Kidney (tissue), 14 donors: ENCODE data around the gene PARVB. TPM values are rescaled to one million over a fixed set of nuclear protein-coding genes. Genes with fewer than 3 reads are reported as not detected.

Source experiments
- DNase-seq, 5 donors: peaks; one replicate each; pipeline ENCODE4 v3.0.0-alpha.2; 2013 to 2020
- FAIRE-seq: peaks from 2 replicates; lab custom pipeline; 2012; peaks lifted over from hg19 to GRCh38; lab: Jason Lieb, UNC
- H3K27ac ChIP-seq, 2 donors: one replicate each; pipeline ENCODE4 v1.7.0; 2013; ENCODE audit warnings: low read depth in 2 of 2, low read length in 2 of 2, inconsistent platforms in 1 of 2
- H3K27me3 ChIP-seq: one replicate; pipeline ENCODE4 v1.7.1; 2013; ENCODE audit warnings: low read length, inconsistent platforms; ENCODE audit not compliant: control insufficient read depth, insufficient read depth
- H3K36me3 ChIP-seq, 3 donors: one replicate each; pipeline versions ENCODE4 v1.7.0 to v1.7.1; 2013; ENCODE audit warnings: low read length in 3 of 3, control low read depth in 1 of 3, inconsistent platforms in 1 of 3; ENCODE audit not compliant: insufficient read depth in 3 of 3, control insufficient read depth in 2 of 3
- H3K4me1 ChIP-seq, 3 donors: one replicate each; pipeline versions ENCODE4 v1.7.0 to v1.7.1; 2013; ENCODE audit warnings: low read length in 3 of 3, inconsistent platforms in 1 of 3, low read depth in 1 of 3; ENCODE audit not compliant: control insufficient read depth in 2 of 3, insufficient read depth in 2 of 3
- H3K4me3 ChIP-seq, 3 donors: one replicate each; pipeline versions ENCODE4 v1.7.0 to v1.8.1; 2013; ENCODE audit warnings: low read length in 3 of 3, control low read depth in 1 of 3, inconsistent platforms in 1 of 3
- H3K9ac ChIP-seq, 3 donors: one replicate each; pipeline versions ENCODE4 v1.7.0 to v1.7.1; 2013; ENCODE audit warnings: low read length in 3 of 3, control low read depth in 1 of 3, inconsistent platforms in 1 of 3
- H3K9me3 ChIP-seq, 3 donors: one replicate each; pipeline versions ENCODE4 v1.7.0 to v1.7.1; 2013; ENCODE audit warnings: low read length in 3 of 3, control low read depth in 1 of 3, inconsistent platforms in 1 of 3; ENCODE audit not compliant: control insufficient read depth in 2 of 3, insufficient read depth in 1 of 3
- intact Hi-C: fragments of 100-400 bp; cut with DNase I; formaldehyde crosslinking; loops from one replicate; pipeline ENCODE4 v1.11.1; 2022
- polyA plus RNA-seq: library from polyadenylated mRNA; stranded (reverse); fragments of 350-450 nt; fragmentation: Illumina TruSeq; extraction: RNeasy Lipid Tissue Mini Kit (QIAGEN cat#74804); gene quantifications from one replicate; pipeline ENCODE4 v1.2.3, GENCODE V29; 2014; ENCODE audit warnings: low read depth, low replicate concordance; ENCODE audit not compliant: insufficient read depth
- total RNA-seq: library from RNA; stranded (reverse); fragmentation: NEBNext Ultra II Directional; extraction: Animal tissue kit (Norgen Biotek cat#: 25700); gene quantifications from one replicate; pipeline ENCODE4 v1.2.1, GENCODE V29; 2021
- TF ChIP-seq, protein P1 (sequence below): IDR thresholded peaks from 3 replicates; pipeline ENCODE4 v1.5.1; 2012; ENCODE audit warnings: mild to moderate bottlenecking, moderate library complexity, borderline replicate concordance; ENCODE audit not compliant: insufficient read depth; ENCODE audit errors: extremely low read depth
- donor health status: control.
- donor health status: control.
- donor health status: control.
- donor health status: control.
- donor health status: control.
- donor health status: DM: yes; HTN: yes; CAD: no.
- donor health status: Normal renal cell carcinoma (clear cell type).

The PARVB gene
- total and polyA plus RNA-seq, 2 donors from 2014 or later = 32.9 to 51.1 TPM

DNA sequence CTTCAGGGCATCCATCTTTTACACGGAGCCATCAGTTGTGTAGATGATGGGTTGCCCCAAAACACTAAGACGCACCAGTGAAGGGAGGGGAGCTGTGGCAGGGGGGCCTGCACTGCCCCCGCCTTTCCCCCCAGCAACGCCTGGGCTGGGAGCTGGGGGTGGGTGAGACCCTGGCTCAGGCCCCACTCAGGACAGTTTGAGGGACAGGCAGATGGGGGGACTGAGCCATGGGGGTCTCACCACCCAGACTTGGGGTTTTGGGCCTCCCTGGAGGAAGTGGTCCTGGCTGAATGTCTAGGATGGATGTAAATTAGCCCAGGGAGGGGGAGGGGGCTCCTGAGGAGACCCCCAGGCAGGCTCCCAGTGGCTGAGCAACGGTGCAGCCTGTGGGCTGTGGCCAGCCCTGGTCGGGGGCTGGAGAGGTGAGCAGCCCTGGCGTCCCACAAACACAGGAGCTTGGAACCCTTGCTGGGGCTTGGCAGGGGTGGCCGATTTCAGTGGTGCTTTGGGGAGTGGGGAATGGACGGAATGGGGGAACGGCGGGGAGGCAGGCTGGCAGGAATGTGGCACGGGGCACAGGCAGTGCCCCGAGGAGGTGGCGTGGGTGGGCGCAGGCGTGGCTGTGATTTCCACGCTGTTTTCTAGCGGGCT, 6.1 kb downstream of the PARVB start:
- Histone ChIP-seq H3K9ac (no peak overlapping the region), H3K4me1 (peaks cover 0 to 10% (median 0%) of the 10 kb centered on the region in 3 donors), H3K27me3 (no peaks in the 10 kb centered on the region), H3K27ac (peak overlapping the region; percentile 71 to 74), H3K36me3 (no peaks in the 10 kb centered on the region), H3K9me3 (no peaks in the 10 kb centered on the region), H3K4me3 (no peak overlapping the region)
- peak in 1 of 5 donors; percentile 63 for DNase-seq
- TF ChIP-seq, protein P1, sequence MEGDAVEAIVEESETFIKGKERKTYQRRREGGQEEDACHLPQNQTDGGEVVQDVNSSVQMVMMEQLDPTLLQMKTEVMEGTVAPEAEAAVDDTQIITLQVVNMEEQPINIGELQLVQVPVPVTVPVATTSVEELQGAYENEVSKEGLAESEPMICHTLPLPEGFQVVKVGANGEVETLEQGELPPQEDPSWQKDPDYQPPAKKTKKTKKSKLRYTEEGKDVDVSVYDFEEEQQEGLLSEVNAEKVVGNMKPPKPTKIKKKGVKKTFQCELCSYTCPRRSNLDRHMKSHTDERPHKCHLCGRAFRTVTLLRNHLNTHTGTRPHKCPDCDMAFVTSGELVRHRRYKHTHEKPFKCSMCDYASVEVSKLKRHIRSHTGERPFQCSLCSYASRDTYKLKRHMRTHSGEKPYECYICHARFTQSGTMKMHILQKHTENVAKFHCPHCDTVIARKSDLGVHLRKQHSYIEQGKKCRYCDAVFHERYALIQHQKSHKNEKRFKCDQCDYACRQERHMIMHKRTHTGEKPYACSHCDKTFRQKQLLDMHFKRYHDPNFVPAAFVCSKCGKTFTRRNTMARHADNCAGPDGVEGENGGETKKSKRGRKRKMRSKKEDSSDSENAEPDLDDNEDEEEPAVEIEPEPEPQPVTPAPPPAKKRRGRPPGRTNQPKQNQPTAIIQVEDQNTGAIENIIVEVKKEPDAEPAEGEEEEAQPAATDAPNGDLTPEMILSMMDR = no peak
- FAIRE-seq = no peak
- intact Hi-C loops = no loop called here

DNA sequence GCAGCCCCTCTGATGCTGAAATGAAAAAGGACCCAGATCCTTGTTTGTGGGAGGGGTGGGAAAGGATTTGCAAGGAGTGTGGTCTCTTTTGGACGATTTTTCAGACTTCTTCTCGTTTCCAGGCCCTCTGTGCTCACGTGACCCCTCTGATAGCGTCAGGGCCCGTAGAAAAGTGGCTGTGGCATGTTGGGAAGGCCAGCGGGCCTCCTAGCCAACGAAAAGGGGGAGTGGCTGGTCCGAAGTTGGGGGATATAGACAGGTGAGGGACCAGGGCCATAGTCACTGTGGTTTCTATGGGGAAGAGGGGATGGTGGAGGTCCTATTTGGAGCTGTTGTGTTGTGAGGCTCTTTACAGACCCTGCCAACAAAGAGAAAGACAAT, 6.6 kb downstream of the PARVB start:
- FAIRE-seq (no peak), DNase-seq (peak in 1 of 5 donors; percentile 30)
- Histone ChIP-seq H3K9ac (no peak overlapping the region), H3K27ac (peak overlapping the region; percentile 71 to 74), H3K9me3 (no peaks in the 10 kb centered on the region), H3K36me3 (no peaks in the 10 kb centered on the region), H3K4me1 (peaks cover 0 to 10% (median 0%) of the 10 kb centered on the region in 3 donors), H3K27me3 (no peaks in the 10 kb centered on the region), H3K4me3 (no peak overlapping the region)
- TF ChIP-seq, protein P1 = no peak
- intact Hi-C loops = no loop called here

DNA sequence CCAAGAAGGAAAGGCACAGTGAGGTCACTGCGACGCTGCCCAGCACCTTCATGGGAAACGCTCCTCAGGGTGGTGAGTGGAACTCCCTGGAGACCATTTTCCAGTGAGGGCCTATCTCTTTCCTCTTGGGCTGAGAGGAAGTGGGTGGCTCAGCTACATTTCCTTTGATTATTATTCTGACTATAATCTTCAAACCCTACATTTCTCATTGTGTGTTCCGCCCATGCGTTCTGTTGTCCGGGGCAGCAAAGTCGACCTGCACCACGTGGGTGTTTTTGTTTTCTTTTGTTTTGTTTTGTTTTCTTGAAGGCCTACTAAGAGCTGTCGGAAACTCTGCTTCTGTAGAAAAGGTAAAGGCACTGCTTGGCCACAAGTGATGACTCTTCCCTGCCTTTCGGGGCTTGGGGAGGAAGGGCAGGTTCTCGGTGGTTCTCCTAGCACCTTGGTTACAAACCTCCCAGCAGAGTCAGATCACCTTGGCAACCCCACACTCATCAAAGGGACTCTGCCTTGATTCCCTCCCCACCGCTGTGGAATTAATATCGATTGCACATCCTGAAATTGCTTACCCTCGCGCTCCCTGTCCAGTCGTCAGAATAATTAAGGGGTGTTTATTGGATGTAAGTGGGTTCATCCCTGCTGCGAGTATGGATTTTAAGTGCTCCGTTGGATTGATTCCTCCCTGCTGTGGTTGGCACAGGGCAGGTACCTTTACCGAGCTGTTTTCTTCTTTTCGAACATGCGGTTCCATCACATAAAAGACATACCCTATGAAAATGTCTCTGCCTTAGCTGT, 7.3 kb downstream of the PARVB start:
- Histone ChIP-seq H3K4me1 (peaks cover 0 to 8% (median 0%) of the 10 kb centered on the region in 3 donors), H3K27me3 (no peaks in the 10 kb centered on the region), H3K27ac (peak overlapping the region in 1 of 2 donors; percentile 71), H3K4me3 (no peak overlapping the region), H3K9ac (no peak overlapping the region), H3K36me3 (no peaks in the 10 kb centered on the region), H3K9me3 (no peaks in the 10 kb centered on the region)
- intact Hi-C loops = no loop called here
- DNase-seq (no peak), FAIRE-seq (no peak)
- TF ChIP-seq, protein P1 = no peak
